Stimulated activated CD4-positive, alpha-beta T cell treated with anti-CD3 and anti-CD28 coated beads, Interleukin-12 subunit alpha, Interleukin-12 subunit beta, amount 100 ng/mL, for 4 hours (primary cell): Measurements from ENCODE around the gene EFHB.
"Not testable (repeated sequence)": the region's sequence is repeated elsewhere in the genome, so short reads cannot be mapped to it uniquely, and the experiment has no call there.

Experiments
- DNase-seq: peaks from one replicate; pipeline ENCODE4 v3.0.0-alpha.2; 2020

Gene EFHB

GRCh38 chr3:19931180-19931692 is 2.8 kb downstream of the EFHB start:
- DNase-seq = no peak

GRCh38 chr3:19920401-19921080 is 13.5 kb downstream of the EFHB start:
- DNase-seq = no peak

GRCh38 chr3:19917167-19917566 is 16.9 kb downstream of the EFHB start:
- no peak for DNase-seq

GRCh38 chr3:19911452-19911851 is 22.6 kb downstream of the EFHB start:
- no peak for DNase-seq

GRCh38 chr3:19907523-19907922 is 26.5 kb downstream of the EFHB start:
- no peak for DNase-seq

- no peak for DNase-seq
Observed at GRCh38 chr3:19903649-19904048, 30.4 kb downstream of the EFHB start.

- no peak for DNase-seq
Observed at GRCh38 chr3:19901918-19902317, 32.1 kb downstream of the EFHB start.

GRCh38 chr3:19901337-19901736 is 32.7 kb downstream of the EFHB start:
- no peak for DNase-seq

- DNase-seq = not testable (repeated sequence)
Observed at GRCh38 chr3:19899833-19900232, 34.2 kb downstream of the EFHB start.

- no peak for DNase-seq
Observed at GRCh38 chr3:19899264-19899663, 34.8 kb downstream of the EFHB start.

GRCh38 chr3:19898721-19899120 is 35.3 kb downstream of the EFHB start:
- no peak for DNase-seq

- DNase-seq = no peak
Observed at GRCh38 chr3:19891740-19892139, 42.3 kb downstream of the EFHB start.

GRCh38 chr3:19888428-19889152 is 45.4 kb downstream of the EFHB start:
- no peak for DNase-seq

GRCh38 chr3:19887122-19887521 is 46.9 kb downstream of the EFHB start:
- not testable (repeated sequence) for DNase-seq

- no peak for DNase-seq
Observed at GRCh38 chr3:19886404-19886803, 47.6 kb downstream of the EFHB start.

GRCh38 chr3:19885468-19885867 is 48.5 kb downstream of the EFHB start:
- DNase-seq = no peak

- DNase-seq = no peak
Observed at GRCh38 chr3:19881852-19882251, 52.2 kb downstream of the EFHB start.

- no peak for DNase-seq
Observed at GRCh38 chr3:19881036-19881435, 53.0 kb downstream of the EFHB start.

GRCh38 chr3:19877656-19878055 is 56.4 kb downstream of the EFHB start:
- DNase-seq = no peak

- peak; percentile 4 for DNase-seq
Observed at GRCh38 chr3:19866751-19867347, 67.2 kb downstream of the EFHB start.

GRCh38 chr3:19855318-19855717 is 78.7 kb downstream of the EFHB start:
- not testable (repeated sequence) for DNase-seq

- not testable (repeated sequence) for DNase-seq
Observed at GRCh38 chr3:19846609-19847008, 87.4 kb downstream of the EFHB start.
